ENCODE results near the gene PLEKHA7.

Gene PLEKHA7

DNA sequence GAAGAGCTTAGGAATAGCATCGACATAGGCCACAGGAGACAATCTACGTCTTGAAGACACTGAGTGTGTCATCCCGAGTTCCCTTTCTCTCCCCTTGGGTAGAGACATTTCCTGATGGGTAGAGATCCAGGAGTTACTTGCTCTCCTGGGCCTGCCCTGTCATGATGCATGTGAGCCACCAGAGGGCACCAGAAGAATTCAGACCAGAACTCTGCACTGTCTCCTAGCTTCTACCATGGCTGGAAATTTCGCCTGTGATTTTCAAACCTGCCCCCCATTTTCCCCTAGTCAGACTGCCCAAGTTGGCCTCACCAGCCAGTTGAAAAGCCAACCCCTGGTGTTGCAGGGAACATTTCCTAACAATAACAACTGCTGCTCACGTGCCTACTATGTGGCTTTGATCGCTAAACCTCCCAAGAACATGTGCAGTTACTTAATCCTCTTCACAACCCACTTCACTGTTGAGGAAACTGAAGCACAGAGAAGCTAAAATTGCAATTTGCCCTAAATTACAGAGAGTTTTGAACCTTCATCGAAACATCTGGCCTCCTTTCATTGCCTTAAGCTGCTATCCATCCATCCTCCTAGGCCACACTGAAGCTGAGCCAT lies 228.6 kb downstream of the PLEKHA7 start:
- DNase-seq = peak; percentile 78

DNA sequence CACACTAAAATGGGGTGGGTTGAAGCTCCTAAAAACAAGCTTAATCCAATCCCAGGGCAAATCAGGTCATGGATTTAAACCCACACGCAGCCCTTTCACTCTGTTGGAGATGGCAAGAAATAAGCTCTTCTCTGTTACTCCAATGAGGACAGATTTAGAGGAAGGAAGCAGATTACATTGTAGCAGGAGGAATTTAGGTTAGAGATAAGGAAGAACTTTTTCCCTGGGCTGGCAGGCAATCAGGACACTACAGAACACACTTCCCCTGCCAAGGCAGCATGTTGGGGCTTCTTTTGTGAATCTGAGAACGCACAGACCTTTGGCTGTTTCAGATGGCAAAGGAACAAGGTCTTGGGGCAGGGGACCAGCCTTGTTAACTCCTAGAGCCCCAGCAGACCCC lies 229.5 kb downstream of the PLEKHA7 start:
- DNase-seq = peak; percentile 3

DNA sequence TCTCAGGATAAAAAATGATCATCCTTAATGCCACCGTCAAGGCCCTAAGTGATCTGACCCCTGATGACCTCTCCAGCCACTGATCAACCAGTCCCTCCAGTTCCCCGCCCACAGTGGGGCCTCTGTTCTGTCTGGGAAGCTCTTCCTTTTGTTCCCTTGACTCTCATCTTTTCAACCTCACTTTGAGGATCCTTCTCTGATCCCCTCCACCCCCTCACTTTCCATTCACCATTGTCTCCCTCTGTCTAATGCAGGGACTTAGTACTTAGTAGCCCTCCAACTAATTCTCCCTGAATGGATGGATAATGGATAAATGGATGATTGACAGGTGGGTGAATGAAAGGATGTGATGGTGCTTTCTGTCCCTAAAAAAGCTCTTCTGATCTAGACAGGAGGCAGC lies 230.1 kb downstream of the PLEKHA7 start:
- no peak for DNase-seq

DNA sequence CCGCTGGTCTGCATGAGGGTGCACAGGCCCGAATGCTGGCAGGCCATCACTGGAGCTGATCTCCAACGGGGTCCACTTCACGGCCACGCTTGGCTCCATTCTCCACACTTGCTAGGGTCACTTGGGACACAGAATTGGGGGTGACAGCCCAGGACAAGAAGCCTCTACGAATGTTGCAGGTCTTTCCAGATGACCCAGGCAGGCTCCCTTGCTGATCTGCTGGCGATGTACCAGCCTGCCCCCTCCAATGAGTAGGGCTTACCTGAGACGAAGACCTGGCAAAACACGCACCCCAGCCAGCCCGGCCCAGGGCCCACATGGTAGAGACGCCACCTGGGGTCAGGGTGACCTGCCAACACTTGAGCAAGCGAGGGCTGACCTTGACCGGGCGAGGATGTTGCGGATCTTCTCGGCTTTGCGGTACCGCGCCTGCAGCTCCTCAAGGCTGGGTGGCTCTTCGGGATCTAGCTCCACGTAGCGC lies 230.9 kb downstream of the PLEKHA7 start:
- no peak for DNase-seq

DNA sequence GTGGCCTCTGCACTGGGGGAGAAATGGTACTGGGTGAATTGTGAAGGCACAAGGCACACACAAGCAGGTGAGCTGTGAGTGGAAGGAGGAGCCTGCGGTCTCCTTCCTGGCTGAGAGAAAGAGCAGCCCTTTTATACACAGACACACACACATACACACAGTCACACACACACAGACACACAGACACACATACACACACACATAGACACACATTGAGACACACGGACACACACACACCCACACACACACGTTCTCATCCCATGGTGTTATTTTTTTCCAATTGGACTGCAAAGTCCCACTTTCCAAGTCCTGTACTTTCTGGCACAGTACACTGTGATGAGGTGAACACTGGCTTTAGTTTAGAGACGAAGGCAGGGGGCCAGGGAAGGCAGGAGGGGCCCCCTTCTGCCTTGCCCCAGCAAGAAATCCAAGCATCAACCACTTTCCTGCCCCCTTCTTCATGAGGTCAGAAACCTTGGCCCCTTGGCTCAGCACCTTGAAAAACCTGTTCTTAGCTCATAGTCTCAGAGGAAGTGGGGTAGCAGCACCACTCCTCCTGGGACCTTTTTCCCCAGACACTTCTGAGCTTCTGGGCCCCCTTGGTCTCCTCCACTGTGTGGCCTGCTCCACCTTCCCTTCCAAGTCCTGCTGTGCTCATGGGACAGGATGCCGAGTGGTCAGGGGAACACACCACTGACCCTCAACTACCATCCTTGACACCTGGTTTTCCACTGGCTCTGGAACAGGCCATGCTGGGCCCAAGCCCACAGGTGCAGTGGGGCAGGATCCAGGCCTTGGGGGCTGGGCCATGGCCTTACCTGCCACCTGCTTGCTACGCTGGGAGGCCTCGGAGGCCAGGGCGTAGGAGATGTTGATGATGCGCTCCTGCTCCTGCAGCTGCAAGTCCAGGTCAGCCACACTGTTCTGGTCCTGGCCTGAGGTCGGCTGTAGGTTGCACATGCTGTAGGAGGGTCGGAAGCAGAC lies 232.0 kb downstream of the PLEKHA7 start:
- DNase-seq = no peak

DNA sequence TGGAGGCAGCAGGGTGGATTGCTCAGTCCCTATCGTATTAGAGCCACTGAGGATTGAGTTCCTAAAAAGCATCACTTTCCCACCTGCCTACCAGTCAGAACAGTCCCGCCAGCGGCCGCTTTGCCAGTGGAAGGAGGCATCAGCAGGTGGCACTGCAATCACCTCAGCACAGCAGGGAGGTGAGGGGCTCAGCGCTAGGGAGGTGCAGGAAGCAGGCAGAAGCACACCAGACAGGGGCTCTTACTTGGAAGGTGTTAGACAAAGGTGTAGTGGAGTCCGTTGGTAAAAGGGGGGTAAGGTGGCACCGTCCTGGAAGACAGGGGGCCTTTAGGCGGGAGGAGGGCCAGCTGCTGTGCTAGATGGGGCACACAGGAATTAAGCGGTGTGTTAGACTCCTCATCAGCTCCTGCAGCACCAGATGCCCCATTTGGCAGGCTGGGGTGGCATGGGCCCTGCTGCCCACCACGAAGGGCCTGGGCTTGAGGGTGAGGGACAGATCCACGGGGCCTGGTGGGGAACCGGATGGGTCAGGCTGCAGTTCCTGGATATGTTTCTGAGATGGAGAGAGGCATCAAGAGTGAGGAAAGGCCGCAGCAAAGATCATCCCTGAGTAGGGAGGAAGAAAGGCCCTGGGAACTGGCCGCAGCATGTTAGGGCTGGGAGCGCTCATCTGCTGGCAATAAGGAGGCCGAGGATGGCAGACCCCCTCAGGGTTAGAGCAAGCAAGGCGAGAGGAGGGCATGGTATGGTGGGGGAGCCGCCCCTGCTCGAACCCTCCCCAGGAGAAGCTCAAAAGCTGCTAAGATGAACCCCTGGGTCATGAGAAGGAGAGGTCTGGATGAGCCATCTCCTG lies 233.3 kb downstream of the PLEKHA7 start:
- no peak for DNase-seq

DNA sequence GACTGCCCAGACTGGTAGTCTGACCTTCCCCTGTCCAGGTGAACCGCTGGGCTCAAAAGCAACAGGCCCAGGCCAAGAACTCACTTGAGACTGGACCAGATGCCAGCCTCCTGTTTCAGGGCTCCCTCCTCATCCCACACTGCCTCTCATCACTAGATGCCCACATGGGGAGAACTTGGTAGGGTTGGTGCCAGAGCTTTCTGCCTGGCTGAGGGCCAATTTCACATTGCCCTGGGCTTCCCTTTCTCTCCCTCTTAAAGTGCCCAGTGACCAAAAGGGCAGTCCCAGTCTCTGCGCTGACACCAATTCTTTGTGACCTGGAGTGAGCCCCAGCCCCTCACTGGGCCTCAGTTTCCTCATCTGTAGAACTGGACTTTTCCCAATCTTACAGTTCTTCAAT lies 234.1 kb downstream of the PLEKHA7 start:
- DNase-seq = no peak

DNA sequence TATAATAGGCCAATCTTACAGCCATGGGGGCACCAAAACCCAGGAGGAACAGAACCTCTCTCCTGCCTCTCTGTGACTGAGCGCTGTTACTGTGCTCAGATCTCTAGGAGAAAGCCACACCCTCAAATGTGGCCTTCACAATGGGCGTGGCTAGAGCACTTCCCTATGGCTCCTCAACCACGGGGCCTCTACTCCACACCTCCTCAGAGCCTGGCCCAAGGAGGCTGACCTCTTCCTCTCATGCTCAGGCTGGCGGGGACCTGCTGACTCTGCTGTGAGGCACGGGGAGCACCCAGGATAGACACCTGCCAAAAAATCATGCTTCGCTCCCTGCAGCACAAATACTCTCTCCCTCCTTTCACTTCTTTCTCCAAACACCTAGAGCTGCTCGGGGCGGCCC lies 234.8 kb downstream of the PLEKHA7 start:
- peak; percentile 85 for DNase-seq

DNA sequence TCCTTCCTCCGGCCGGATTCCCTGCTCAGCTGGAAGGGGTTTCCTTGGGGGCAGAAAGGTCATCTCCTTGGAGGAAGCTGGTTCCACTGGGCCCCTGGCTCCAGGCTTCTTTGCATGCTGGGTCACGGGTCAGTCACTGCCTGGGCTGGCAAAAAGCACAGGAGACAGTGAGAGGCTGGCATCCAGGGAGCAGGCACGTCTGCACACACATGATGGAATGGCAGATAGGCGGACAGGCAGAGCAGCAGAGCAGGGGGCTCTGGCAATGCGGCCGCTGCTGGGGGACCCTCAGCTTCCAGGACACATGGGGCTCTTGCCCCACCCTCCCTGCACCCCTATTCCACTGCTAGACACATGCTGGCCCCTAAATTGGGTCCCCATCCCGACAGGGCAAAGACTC lies 235.3 kb downstream of the PLEKHA7 start:
- DNase-seq = no peak

DNA sequence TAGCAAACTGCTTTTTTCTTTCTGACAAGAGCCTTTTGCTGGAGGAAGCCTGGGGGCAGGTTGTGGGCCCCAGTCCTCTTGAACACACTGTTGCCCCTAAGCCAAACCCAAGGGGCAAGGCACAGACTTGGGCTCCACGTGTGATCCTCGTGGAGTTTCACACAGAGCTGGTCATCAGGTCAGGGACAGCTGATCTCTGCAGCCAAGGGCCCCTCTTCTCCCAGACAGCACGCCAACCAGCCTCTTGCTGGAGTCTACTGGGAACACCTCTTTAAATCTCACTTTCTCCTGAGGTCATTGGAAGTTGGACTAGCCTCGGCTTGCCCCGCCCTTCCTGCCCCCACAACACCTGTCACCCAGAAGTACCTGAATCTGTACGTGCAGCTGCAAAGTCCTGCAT lies 235.9 kb downstream of the PLEKHA7 start:
- no peak for DNase-seq

DNA sequence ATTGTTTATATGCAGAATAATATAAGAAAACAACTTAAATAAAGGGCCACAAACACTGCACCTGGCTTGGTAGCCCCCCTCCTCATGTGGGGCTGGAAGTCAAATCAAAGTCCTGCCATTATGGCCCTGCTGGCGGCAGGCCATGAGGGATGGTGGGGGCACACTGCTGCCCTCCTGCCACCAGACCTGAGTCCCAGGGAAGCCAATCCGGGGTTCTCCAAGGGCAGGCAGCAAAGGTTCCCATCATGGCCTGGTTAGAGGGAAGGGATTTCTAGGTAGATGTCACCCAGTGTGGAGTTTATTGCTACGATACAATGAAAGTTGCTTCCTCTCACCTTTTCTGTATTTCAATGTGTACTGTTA lies 236.6 kb downstream of the PLEKHA7 start:
- DNase-seq = no peak

DNA sequence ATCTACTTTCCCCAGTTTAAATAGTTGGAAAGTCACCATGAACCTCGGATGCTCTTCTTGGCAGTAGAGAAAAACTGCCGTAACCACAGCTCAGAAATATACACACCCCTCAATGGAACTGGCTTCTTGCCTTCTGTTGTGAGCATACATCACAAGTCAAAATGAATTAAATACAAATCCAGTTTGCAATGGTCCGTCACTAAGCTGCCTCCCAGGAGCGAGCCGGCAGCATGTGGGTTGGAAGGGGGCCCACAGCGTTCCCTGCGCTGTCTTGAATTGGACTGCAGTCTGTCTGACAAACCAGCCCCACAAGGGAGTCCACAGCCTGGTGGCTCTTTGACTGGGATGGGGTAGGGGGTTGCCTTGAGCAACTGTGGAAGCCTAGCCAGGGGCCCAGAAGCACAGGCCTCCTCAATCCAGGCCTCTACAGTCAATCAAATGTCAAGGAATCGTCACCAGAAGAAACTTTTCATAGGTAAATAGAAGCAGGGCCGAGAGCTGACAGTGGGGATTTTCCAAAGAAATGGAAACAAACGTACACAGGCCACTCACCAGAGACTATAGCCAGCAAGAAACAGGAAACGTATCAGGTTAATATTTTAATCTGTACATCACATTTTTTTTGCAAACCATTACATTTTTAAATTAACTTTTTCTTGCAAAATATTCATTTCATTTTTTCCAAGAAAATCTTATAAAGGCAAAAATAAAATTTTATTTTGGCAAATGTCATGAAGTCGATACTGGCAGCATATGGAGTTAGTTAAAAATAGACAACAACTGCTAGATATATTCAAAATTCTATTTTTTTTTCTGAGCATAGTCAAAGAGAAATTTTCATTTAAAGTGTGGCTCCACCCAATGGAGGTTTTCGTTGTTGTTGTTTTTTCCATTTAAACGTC lies 237.3 kb downstream of the PLEKHA7 start:
- no peak for DNase-seq

DNA sequence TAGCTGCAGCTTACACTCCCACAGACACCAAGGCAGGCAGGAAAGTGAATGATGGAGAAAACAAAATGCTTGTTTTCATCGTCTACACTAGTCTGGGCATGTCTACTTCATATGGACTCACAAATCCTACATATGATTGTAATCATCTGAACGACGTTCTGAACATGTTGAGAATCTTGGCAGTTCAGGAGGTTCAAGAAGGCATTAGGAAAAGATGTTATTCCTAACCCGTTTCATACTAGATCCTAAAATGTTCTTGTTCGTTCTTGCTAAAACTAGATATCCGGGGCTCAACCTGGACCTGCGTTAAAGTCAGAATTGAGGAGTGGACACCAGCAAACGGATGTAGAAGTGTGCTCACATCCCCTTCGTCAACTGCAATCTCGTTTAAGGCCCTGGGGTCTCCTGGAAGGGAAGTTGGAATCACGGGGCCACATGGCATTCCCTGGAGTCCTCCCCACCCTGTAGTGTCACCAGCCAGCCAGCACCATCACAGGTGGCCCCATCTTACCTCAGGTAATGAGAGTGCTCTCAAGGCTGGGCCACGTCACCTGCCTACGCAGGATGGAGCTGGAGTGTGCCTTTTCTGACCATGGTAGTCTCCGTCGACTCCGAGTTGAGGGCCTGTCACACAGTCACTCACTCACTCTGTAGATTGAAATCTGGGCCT lies 238.5 kb downstream of the PLEKHA7 start:
- no peak for DNase-seq

DNA sequence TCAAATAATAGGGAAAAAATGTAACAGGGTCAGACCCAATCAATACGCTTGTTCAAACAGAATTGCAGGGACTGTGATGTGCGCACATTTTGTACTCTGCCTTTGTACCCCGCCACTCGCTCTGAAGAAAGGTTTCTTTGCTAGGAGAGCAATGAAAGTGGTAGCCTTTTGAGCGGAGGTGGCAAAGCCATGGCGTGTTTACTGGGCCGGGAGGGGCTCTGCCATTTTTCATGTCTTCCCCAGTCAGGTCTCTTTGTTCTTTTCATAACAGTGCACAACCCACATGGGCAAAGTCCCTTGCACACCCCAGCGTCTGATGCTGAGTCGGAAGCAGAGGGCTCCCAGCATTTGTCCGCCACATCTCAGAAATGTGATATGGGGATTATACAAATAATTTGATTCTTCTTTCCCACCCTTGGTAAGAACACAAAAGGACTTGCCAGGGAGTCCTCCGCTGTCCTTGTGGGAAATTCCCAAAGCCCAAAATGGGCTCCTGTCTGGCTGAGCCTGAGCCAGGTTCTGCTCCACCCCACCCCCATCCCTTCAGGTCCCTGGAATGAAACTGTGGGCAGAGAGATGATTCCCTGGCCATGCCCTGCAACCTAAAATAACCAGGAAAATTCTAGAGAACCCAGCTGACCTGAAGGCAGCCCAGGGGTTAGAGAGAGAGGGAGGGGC lies 239.1 kb downstream of the PLEKHA7 start:
- no peak for DNase-seq

DNA sequence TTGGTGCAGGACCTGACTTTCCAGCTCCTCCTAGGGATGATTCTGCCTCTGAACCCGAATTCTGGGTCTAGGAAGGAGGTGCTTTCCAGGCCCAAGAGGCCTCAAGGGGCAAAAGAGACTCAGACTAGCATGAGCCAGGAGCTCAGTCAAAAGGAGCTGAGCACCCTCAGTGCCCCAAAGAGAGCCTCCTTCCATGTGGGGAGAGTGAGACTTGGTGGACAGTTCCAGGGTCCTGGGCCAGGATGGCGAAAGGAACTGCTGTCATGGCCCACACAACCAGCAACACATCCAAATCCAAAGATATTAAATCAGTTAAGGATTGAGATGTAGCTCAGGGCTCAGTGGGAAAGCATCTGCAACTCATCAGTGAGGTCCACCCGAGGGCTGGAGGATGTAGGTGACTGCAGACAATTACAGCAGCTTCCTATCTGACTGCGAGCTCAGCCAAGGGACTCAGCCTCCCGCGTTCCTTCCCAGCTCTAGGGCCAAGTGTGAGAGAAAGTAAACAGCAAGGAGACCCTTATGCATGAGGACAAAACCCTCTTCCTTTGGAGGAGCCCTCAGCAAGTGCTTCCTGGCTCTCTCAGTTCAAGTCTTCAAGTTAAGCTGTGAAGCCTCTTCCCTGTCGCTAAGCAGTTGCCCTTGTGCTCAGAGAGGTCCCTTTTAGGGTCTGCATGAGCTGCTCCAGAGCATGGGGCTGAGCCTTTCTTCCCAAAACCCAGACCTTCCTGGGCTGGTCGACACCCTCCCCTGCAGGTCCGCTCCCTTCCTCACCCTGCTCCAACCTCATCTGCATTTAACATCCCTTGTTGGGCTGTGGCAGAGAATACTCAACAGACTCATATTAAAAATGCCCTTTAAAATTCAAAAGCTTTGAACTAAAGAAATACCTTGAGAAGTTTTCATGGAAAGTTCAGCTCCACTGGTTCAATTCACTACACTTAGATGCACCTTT lies 240.0 kb downstream of the PLEKHA7 start:
- DNase-seq = no peak

DNA sequence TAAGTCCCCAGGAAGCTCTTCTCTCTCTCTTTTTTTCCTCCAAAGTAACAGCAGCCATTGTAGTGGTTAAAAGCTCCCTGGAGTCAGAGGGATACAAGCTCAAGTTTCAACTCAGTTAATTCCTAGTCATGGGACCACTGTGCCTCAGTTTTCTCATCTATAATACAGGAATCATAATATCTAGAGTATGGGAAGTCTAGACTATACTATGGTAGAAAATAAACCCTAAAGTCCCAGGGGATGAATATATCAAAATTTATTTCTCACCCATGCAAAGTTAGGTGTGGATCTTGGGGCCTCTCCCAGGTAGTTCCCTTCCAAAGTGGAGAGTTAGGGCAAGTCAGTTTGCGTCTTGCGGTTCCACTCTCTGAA lies 242.1 kb downstream of the PLEKHA7 start:
- DNase-seq = no peak

DNA sequence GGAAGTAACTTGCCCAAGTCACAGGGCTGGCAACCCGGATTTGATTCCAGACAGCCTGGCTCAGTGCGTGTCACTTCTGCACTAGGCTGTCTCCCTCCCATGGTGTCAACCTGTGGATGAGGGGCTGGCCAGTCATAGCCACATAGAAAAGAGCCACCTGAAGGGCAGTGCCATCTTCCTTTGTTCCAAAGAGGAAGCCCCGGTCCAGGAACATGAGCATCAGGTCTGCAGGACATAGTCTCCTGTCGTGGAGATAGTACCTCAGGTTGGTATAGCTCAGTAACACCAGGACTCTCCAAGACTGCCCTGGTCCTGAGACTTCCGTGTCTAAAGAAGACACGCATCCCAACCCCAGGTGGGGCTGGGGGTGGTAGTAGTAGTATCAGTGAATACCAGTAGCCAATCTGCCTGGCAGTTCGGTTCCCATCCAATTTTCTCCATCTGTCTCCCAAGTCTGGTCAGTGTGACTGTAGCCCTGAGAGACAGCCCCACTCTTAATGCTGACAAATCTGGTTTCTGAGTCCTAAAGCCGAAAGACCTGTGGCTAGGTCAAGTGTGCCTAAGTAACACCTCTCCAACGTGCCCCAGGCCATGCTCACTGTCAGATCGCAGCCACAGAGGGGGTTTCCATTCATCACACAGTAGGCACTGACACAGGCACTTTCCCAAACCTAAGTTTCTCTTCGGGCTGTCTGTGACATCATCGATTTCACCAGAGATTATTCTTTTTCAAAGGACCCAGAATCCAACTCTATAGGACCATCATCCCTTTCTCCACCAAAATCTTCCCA lies 242.7 kb downstream of the PLEKHA7 start:
- DNase-seq = no peak

DNA sequence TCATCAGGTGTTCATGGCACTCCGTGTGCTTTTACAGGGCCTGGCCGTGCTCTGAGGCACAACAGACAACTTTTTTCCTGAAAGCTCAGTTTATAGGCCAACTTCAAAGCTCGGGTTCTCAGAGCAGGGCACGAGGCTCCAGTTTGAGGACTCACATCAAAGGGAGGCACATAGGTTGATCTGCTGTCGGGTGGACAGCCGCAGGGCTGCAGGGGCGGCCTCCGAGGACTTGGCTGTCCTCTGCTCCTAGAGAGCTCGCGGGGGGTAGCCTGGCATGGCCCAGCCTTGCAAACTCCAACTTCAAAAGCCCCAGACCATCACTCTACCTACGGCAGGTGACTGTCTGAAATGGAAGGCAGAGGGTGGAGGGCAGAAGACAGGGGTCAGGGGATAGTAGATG lies 244.2 kb downstream of the PLEKHA7 start:
- DNase-seq = no peak

DNA sequence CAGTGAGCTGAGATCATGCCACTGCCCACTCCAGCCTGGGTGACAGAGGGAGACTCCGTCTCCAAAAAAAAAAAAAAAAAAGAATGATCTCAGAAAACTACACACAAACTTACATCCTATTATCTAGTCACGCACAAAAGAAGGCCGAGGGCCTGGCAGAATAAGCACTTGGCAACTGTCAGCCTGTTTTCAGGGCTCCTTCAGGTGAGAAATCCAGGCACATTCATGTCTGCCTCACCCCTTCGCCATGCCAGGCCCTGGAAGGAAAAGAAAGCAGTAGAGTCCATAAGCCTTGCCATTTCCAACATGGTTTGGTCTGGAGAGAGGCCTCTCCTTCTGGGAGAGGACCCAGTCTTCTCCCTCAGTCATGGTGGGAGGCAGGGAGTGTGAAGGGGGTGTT lies 244.8 kb downstream of the PLEKHA7 start:
- no peak for DNase-seq

All from OCI-M1 (cell line).